ENCODE results near the gene EIF2A.
"Not testable (repeated sequence)": the region's sequence is repeated elsewhere in the genome, so short reads cannot be mapped to it uniquely, and the experiment has no call there.

The EIF2A gene

DNA sequence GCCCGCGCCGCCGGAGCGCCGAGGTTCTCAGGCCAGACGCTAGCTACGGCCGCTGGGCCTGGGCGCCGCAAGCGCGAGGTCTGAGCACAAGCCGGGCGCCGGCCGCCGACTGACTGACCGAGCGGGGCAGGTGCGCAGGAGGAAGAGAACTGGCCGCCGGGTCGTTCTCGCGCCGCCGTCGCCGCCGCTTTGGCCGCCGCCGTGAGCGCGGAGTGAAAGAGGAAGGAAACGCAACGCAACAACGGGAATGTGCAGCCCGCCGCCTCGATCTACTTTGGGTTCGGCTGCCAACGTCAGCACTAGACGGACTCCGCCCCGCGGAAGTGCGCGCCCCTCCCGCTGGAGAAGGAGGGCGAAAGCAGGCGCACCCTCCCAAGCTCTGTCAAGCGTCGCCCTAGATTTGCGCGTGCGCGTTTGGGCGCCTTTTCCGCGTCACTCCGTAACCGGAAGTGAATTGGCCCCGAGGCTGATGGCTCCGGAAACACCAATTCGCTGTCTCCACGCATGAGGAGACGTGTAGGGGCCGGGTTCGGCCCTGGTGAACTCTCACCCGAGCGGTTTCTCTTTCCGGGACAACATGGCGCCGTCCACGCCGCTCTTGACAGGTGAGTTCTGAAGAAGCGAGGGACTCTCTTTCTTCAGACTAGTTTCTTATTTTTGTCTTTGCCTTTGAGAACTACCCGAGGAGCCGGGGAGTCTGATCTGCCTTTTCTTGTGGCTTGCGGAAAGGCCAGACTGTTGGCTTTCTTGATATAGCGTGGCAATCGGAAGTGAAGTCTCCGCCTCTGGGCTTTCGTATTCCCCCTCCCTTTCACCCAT lies at the start of gene EIF2A, which contains the start of gene SERP1:
TSS of gene EIF2A (plus strand) at position 562 of the 819 bp plus-strand sequence. CDS start at position 578, 16 bp downstream.
TSS of gene SERP1 (minus strand) at position 271 of the 819 bp plus-strand sequence. CDS start 361 bp downstream, outside the sequence.
- Histone ChIP-seq H3K9me3 (ENCODE audit: insufficient read depth, low read length, severe bottlenecking) (no peaks in the 10 kb centered on the region), H4K20me1 (ENCODE audit: insufficient read depth, low read length) (peaks cover 21% of the 10 kb centered on the region; the same call in 1 of the 2 replicates), H3K4me1 (ENCODE audit: insufficient read depth, low read length) (peaks cover 51% of the 10 kb centered on the region), H3K27ac (ENCODE audit: low read length) (peak within 1 kb of the TSS; percentile 89), H3K79me2 (ENCODE audit: insufficient read depth, low read length) (peaks cover 81% of the 10 kb centered on the region), H3K4me2 (ENCODE audit: insufficient read depth, low read length) (peak within 1 kb of the TSS; percentile 69), H3K9ac (ENCODE audit: low read depth, low read length) (peak within 1 kb of the TSS; percentile 91), H2AFZ (ENCODE audit: low read depth, low read length) (peak within 1 kb of the TSS; percentile 85), H3K4me3 (ENCODE audit: low read depth in 1 of 2, low read length in 2 of 2) (peak within 1 kb of the TSS; percentile 77 to 81), H3K36me3 (ENCODE audit: insufficient read depth, low read length) (peaks cover 32% of the 10 kb centered on the region), H3K27me3 (ENCODE audit: insufficient read depth, low read length, poor library complexity) (no peaks in the 10 kb centered on the region)
- peak; percentile 99 for DNase-seq
- peak; percentile 93 for ATAC-seq (ENCODE audit: insufficient read depth, low read depth)
- no peak for TF ChIP-seq EZH2 (IDR thresholded peaks at IDR 0.05; ENCODE audit: borderline replicate concordance, low read depth, low read length, severe bottlenecking)
- TF ChIP-seq, protein P1, sequence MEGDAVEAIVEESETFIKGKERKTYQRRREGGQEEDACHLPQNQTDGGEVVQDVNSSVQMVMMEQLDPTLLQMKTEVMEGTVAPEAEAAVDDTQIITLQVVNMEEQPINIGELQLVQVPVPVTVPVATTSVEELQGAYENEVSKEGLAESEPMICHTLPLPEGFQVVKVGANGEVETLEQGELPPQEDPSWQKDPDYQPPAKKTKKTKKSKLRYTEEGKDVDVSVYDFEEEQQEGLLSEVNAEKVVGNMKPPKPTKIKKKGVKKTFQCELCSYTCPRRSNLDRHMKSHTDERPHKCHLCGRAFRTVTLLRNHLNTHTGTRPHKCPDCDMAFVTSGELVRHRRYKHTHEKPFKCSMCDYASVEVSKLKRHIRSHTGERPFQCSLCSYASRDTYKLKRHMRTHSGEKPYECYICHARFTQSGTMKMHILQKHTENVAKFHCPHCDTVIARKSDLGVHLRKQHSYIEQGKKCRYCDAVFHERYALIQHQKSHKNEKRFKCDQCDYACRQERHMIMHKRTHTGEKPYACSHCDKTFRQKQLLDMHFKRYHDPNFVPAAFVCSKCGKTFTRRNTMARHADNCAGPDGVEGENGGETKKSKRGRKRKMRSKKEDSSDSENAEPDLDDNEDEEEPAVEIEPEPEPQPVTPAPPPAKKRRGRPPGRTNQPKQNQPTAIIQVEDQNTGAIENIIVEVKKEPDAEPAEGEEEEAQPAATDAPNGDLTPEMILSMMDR (IDR thresholded peaks at IDR 0.05; ENCODE audit: borderline replicate concordance, extremely low read depth, low read length, poor library complexity, severe bottlenecking), result no peak

DNA sequence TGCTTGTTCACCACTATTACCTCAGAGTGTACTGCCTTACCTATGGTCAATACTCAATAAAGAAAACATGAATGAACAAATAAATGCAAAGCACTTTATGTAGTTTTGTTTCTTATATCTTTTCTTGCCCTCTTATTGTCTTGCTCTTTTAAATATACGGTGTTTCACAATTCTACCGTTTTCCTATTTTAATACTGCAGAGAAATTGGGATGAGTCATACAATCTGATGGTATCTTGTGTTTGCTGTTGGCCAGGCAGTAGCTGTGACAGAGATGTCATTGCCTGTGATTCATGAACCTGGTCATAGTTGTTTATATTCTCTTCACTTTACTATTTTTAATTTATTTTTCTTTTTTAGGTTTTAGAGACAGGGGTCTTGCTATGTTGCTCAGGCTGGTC lies 48.6 kb upstream of the EIF2A start:
- Histone ChIP-seq H3K4me2 (ENCODE audit: insufficient read depth, low read length) (no peak overlapping the region), H3K4me3 (ENCODE audit: low read depth in 1 of 2, low read length in 2 of 2) (no peak overlapping the region), H3K79me2 (ENCODE audit: insufficient read depth, low read length) (no peaks in the 10 kb centered on the region), H3K9me3 (ENCODE audit: insufficient read depth, low read length, severe bottlenecking) (peaks cover 7% of the 10 kb centered on the region), H3K27me3 (ENCODE audit: insufficient read depth, low read length, poor library complexity) (peaks cover 3% of the 10 kb centered on the region), H3K4me1 (ENCODE audit: insufficient read depth, low read length) (no peaks in the 10 kb centered on the region), H2AFZ (ENCODE audit: low read depth, low read length) (no peak overlapping the region), H3K36me3 (ENCODE audit: insufficient read depth, low read length) (no peaks in the 10 kb centered on the region), H4K20me1 (ENCODE audit: insufficient read depth, low read length) (no peaks in the 10 kb centered on the region), H3K27ac (ENCODE audit: low read length) (no peak overlapping the region), H3K9ac (ENCODE audit: low read depth, low read length) (no peak overlapping the region)
- TF ChIP-seq EZH2 (IDR thresholded peaks at IDR 0.05; ENCODE audit: borderline replicate concordance, low read depth, low read length, severe bottlenecking), result no peak
- TF ChIP-seq, protein P1 (IDR thresholded peaks at IDR 0.05; ENCODE audit: borderline replicate concordance, extremely low read depth, low read length, poor library complexity, severe bottlenecking), result no peak
- ATAC-seq (ENCODE audit: insufficient read depth, low read depth), result no peak
- no peak for DNase-seq

DNA sequence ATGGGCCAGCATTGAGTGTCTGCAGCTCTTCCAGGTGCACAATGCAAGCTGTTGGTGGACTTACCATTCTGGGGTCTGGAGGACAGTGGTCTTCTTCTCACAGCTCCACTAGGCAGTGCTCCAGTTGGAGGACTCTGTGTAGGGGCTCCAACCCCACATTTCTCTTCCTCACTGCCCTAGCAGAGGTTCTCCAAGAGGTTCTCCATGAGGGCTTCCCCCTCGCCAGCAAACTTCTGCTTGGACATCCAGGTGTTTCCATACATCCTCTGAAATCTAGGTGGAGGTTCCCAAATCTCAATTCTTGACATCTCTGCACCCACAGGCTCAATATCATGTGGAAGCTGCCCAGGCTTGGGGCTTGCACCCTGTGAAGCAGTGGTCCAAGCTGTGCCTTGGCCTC lies 45.6 kb upstream of the EIF2A start:
- not testable (repeated sequence) for H3K36me3 ChIP-seq (ENCODE audit: insufficient read depth, low read length); H3K4me3 ChIP-seq (ENCODE audit: low read depth in 1 of 2, low read length in 2 of 2); H2AFZ ChIP-seq (ENCODE audit: low read depth, low read length); H4K20me1 ChIP-seq (ENCODE audit: insufficient read depth, low read length); H3K27ac ChIP-seq (ENCODE audit: low read length); H3K9ac ChIP-seq (ENCODE audit: low read depth, low read length); H3K9me3 ChIP-seq (ENCODE audit: insufficient read depth, low read length, severe bottlenecking); H3K4me2 ChIP-seq (ENCODE audit: insufficient read depth, low read length); DNase-seq; ATAC-seq (ENCODE audit: insufficient read depth, low read depth); H3K4me1 ChIP-seq (ENCODE audit: insufficient read depth, low read length); H3K27me3 ChIP-seq (ENCODE audit: insufficient read depth, low read length, poor library complexity); H3K79me2 ChIP-seq (ENCODE audit: insufficient read depth, low read length)

DNA sequence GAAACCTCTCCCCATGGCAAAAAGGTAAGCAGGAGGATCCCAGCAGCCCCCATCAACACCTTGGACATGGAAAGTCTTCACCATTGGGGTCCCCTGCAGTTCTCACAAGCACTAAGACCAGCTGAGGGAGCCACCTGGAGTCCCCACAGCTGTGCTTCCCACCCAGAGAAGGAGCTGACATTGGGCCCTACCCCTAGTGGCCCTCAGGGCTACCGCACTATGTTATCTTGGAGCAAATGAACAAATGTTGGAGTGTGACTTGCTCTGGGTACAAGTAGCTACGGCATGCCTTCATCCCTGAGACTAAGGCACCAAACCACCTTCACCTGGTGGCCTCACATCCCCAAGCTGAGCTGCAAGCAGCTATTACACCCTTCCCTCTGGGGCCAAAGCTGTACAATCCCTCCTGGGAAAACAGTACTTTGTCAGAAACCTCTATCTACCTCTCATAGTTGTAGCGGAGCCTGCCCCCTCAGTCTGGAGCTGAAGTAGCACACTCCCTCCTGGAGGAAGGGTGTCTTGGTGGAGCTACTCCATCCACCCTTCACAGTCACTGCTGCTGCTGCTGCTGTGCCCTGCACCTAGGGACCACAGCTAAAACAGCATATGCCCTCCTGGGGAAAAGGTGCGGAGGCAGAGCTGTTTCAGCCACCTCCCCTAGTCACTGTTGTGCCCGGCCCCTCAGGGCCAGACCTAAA lies 43.0 kb upstream of the EIF2A start:
- Histone ChIP-seq H3K9ac (ENCODE audit: low read depth, low read length) (no peak overlapping the region), H3K4me1 (ENCODE audit: insufficient read depth, low read length) (no peaks in the 10 kb centered on the region), H3K36me3 (ENCODE audit: insufficient read depth, low read length) (no peaks in the 10 kb centered on the region), H3K79me2 (ENCODE audit: insufficient read depth, low read length) (no peaks in the 10 kb centered on the region), H3K9me3 (ENCODE audit: insufficient read depth, low read length, severe bottlenecking) (peaks cover 7% of the 10 kb centered on the region), H4K20me1 (ENCODE audit: insufficient read depth, low read length) (no peaks in the 10 kb centered on the region), H2AFZ (ENCODE audit: low read depth, low read length) (no peak overlapping the region), H3K27me3 (ENCODE audit: insufficient read depth, low read length, poor library complexity) (peaks cover under 1% of the 10 kb centered on the region), H3K4me2 (ENCODE audit: insufficient read depth, low read length) (no peak overlapping the region), H3K27ac (ENCODE audit: low read length) (no peak overlapping the region), H3K4me3 (ENCODE audit: low read depth in 1 of 2, low read length in 2 of 2) (no peak overlapping the region)
- no peak for DNase-seq
- no peak for TF ChIP-seq EZH2 (IDR thresholded peaks at IDR 0.05; ENCODE audit: borderline replicate concordance, low read depth, low read length, severe bottlenecking)
- TF ChIP-seq, protein P1 (IDR thresholded peaks at IDR 0.05; ENCODE audit: borderline replicate concordance, extremely low read depth, low read length, poor library complexity, severe bottlenecking), result peak; percentile 9
- peak; percentile 33; the same call in 1 of the 3 replicates for ATAC-seq (ENCODE audit: insufficient read depth, low read depth)

All from DND-41 (cell line).